GM18907 (cell line): Measurements from ENCODE around the gene GJB4.

Experiments
- ATAC-seq: cut with Tn5 transposase; IDR thresholded peaks from one replicate; pipeline ENCODE4 v1.9.1; 2021; ENCODE audit warnings: mild to moderate bottlenecking, moderate library complexity; ENCODE audit not compliant: unreplicated experiment

GJB4 gene

DNA sequence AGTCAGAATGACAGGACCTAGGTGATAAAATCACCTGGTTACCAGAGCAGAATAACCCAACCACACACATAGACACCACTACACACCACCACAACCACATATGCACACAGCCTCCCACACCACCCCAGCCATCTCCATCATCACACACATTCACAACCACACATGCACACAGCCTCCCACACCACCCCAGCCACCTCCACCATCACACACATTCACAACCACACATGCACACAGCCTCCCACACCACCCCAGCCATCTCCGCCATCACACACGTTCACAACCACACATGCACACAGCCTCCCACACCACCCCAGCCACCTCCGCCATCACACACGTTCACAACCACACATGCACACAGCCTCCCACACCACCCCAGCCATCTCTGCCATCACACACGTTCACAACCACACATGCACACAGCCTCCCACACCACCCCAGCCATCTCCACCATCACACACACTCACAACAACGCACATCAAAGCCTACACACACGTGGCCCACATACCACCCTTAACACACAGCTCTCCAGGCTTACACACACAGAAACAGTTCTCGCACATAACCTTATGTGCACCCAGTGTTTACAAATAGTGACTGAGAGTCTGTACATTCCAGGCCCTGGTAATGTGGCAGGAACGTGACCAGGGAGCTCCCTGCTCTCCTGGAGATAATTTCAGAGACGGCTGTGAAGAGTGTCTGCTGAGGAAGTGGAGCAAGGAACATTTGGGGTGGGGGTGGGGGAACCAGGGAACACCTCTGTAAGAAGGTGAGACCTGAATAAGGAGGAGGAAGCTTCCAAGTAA lies 18.2 kb downstream of the GJB4 start:
- no peak for ATAC-seq

DNA sequence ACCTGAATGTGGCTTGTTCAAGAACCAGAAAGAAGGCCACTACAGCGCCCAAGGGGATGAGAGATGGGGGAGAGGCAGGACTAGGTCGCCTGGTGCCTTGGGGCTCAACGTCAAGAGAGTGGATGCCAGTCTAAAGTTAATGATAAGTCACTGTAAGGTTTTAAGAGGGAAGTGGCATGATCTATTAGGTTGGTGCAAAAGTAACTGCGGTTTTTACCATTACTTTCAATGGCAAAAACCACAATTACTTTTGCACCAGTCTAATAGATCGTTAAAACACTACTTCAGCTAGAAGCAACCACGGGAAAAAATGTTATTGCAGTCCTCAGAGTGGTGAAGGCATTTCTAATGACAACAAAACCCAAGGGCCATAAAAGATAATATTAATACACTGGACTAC lies 18.8 kb downstream of the GJB4 start:
- no peak for ATAC-seq

DNA sequence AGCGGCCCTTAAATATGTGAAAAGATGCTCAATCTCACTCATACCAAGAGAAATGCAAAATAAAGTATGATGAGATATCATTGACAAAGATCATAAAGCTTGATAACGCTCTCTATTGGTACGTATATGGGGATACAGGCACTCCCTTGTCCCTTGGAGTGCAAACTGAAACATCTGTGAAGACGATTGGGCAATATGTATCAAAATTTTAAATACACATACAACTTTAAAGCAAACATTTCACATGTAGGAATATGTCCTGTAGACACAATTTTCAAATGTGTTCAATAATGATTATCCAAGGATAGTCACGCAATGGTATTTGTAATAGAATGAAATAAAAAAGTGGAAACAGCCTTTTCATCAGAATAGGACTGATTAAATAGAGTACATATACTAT lies 19.5 kb downstream of the GJB4 start:
- ATAC-seq: no peak

DNA sequence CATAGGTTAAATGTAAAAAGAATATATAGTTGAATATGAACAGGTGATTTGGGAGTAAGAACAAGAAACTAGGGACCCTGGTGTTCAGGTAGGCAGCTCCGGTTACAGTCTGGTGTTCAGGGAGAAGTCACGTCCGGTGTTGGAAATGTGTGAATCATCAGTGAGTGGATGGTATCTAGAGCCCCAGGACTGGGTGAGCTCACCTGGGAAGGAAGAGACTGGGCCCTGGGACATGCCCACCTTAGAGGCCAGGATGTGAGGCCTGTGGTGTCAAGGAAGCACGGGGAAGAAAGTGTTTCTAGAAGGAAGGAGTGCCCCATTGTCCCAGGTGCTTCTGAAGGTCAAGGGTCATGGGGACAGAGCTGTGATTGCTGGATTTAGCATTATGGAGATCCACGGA lies 20.0 kb downstream of the GJB4 start:
- ATAC-seq: no peak

DNA sequence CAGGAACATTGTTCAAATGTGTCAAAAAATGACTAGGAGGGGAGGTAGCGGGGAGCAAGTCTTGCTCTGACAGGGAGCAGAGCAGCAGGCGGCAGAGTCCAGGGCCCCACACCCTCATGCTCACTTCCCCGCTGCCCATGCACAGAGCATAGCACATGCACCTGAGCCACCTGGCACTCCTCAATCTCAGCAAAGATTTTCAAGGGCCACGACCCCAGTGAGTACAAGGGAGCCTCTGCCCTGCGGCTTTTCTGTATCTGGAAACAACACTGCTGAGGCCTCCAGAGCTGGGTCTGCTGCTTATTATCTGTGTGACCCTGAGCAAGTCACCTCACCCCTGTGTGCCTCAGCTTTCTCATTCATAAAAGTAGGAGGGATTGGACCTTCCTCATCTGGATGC lies 20.4 kb downstream of the GJB4 start:
- ATAC-seq: no peak

DNA sequence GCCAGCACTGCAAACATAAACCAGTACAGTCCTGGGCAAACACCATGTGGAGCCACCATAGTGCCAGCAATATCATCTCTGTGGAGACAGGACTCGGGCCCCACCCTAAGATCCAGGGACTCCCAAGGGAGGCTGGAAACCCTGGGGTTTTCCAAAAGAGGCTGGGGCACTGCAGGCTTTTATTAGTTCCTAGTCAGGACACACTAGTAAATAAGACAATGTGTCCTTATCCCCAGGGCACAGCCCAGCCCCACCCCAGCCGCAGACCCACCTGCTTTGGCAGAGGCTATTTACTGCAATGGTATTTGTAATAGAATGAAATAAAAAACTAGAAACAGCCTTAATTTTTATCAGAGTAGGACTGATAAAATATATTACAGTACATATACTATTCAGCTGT lies 21.0 kb downstream of the GJB4 start:
- no peak for ATAC-seq

DNA sequence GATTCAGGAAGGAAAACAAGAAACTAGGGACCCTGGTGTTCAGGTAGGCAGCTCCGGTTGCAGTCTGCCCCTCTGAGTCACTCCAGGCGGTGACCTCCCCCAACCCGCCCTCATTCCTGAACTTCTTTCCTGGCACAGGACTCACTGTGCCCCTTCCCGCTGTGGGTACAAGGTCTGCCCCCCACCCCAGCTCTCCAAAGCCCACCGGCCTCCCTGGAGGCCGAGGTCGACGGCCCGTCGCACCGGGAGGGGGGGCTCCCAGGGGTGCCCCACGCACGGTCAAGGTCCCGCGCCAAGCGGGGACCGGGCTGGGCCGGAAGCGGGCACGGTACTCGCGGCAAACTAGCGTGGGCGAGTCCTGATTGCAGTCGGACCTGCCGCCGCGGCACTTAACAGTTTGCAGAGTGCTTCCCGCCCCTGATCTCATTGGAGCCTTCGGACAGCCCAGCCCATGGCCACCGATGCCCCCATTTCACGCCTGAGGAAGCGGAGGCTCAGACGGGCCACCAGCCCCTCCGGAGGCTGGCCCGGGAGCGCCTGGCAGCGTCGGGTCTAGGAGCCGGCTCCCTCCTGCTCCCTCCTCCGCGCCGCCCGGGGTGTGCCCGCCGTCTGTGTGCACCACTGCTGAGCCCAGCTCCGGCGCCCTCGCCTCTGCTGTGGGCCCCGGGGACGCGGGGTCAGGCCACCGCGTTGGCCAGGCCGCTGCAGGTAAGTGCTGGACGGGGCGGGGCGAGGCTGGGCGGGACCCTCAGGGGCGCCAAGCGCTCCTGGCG lies 21.7 kb downstream of the GJB4 start, which contains the start of gene GJB3:
Gene GJB3, plus strand, starts transcription at position 144 of the 773 bp plus-strand sequence. CDS start 3,549 bp downstream, outside the sequence.
- no peak for ATAC-seq

DNA sequence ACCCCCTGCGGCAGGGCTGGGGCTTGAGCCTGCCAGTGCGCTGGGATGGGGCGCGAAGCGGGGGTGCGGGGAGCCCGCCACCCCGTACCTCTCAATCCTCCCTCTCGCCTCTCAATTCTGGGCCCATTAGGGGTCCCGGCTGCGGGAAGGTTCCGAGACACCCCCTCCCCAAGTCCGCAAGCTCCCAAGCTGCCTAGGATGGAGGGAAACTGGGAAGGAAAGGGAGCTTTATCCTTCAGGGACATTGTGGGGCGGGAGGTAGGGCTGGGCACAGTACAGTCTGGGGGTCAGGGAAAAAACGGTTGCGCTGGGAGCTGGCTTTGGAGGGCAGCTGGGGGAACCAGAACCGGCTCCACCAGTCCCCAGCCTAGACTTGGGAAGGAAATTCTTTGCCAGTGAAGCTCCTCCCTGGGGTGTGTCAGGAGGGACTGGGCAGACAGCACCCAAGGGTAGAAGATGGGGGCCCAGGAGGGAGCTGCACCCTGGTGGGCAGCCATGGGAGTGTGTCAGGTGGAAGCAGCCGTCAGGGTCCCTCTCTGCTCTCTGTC lies 22.4 kb downstream of the GJB4 start:
- ATAC-seq: no peak

DNA sequence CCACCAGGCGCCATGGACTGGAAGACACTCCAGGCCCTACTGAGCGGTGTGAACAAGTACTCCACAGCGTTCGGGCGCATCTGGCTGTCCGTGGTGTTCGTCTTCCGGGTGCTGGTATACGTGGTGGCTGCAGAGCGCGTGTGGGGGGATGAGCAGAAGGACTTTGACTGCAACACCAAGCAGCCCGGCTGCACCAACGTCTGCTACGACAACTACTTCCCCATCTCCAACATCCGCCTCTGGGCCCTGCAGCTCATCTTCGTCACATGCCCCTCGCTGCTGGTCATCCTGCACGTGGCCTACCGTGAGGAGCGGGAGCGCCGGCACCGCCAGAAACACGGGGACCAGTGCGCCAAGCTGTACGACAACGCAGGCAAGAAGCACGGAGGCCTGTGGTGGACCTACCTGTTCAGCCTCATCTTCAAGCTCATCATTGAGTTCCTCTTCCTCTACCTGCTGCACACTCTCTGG lies 25.2 kb downstream of the GJB4 start:
- ATAC-seq: no peak

DNA sequence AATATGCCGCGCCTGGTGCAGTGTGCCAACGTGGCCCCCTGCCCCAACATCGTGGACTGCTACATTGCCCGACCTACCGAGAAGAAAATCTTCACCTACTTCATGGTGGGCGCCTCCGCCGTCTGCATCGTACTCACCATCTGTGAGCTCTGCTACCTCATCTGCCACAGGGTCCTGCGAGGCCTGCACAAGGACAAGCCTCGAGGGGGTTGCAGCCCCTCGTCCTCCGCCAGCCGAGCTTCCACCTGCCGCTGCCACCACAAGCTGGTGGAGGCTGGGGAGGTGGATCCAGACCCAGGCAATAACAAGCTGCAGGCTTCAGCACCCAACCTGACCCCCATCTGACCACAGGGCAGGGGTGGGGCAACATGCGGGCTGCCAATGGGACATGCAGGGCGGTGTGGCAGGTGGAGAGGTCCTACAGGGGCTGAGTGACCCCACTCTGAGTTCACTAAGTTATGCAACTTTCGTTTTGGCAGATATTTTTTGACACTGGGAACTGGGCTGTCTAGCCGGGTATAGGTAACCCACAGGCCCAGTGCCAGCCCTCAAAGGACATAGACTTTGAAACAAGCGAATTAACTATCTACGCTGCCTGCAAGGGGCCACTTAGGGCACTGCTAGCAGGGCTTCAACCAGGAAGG lies 25.8 kb downstream of the GJB4 start:
- no peak for ATAC-seq

DNA sequence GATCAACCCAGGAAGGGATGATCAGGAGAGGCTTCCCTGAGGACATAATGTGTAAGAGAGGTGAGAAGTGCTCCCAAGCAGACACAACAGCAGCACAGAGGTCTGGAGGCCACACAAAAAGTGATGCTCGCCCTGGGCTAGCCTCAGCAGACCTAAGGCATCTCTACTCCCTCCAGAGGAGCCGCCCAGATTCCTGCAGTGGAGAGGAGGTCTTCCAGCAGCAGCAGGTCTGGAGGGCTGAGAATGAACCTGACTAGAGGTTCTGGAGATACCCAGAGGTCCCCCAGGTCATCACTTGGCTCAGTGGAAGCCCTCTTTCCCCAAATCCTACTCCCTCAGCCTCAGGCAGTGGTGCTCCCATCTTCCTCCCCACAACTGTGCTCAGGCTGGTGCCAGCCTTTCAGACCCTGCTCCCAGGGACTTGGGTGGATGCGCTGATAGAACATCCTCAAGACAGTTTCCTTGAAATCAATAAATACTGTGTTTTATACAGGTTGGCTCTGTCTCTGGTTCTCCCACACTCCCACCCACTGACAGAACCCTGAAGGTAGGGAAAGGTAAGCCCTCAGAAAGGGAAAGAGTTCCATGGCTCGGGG lies 26.4 kb downstream of the GJB4 start:
- ATAC-seq: no peak

DNA sequence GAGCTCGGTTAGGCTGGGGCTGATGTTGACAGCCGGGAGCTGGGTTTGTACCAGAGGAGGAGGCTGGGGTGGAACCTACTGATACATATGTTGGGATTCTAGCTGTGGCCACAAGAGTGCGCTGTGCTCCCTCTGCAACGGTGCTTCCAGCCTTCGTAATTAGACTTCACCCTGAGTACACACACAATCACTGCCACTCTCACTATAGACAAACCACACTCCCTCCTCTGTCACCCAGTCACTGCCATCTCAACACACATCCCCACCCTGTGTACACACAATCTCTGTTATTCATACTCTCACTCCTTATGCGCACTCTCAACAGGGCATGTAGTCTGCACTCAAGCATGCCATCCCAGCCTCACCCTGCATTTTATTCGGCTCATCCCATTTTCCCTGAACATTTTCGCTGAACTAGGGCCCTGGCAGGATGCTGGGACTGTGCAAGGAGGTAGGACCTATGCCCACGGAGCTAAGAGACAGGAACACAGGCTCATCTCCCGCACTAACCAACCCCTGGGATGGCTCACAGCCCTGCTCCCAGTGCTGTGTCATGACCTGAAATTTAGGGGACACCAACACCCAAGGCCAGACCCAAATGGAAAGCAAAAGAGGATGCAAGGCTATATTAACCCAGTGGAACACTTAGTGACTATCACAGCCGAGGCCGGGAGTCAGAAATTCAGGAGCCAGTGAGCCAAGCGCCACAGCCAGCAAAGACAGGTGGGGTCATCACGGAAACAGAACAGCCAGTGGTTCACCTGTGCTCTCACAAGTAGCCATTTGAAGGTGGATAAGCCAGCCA lies 27.2 kb downstream of the GJB4 start:
- no peak for ATAC-seq

DNA sequence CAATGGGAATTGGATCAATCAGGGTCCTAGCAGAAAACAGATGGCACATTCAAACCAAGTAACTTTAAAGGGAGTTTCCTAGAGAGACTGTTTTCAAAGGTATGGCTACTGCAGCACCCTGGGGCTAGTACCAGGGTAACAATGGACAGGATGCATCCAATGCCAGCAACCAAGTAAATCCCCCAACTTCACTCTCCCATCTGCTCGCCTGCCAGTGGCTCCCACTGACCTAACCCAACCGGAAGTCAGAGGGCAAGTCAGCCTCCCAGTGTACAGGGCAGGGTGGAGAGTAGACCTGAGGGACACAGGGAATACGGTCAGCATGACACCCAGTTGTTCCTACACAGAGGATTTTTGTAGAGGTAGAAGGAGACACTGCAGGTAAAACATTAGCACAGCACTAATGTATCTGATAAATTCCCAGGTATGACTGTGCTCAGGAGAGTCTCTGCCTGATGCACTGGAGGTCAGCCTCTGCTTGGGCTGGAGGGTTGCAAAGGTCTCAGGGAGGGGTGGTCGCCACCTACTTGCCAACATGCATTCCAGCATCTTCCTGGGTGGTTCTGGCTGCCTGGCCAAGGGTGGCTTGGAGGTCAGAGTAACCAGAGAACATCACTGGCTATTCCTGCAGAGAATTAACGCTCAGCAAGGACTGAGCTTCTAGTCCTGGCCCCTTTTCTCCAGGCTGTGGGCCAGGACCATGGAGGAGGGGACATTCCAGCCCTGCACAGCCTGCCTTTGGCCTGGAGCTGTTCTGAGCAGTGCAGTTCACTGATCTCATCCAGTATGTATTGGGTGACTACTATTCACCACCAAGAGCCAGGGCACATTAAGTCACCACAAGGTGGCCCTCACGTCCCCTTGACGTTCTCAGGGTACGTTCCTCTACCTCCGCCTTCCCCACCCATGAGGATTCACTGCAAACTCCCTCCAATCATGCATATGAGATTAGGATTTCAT lies 28.2 kb downstream of the GJB4 start:
- no peak for ATAC-seq

DNA sequence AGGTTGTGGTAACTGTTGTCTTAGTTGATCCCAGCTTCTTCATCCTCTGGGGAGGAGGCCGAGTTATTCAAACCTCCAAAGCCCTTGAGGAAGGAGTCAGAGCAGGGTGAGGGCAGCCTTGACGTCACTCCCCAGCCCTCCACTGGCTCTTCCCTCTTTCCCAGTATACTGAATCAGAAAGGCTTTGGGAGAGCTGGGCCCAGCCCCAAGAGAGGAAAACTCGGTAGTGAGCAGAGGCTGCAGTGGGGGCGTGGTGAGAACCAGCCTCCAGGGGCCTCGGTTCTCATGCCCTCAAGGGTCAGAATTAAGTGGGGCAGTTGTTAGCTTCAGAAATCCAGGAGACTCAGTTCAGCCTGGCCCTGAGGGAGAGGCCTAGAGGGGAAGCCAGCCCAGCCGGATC lies 31.4 kb downstream of the GJB4 start:
- ATAC-seq: no peak

DNA sequence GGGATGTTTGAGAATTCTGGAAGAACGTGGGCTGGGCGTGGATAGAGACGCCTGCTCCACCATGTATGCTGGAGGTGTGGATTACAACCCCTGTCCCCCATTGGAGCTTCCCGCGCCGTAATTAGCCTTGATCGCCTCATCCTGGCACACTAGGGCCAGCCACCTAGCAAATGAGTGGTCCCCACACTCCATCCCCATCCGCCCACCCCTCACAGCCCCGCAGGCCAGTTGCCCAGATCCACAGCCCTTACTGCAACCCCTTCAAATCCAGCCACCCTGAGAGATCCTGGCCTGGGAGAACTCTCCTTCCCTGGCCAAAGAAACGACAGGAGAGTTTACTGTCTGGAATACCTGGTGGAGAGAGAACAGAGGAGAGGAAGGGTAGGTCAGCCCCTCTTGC lies 32.9 kb downstream of the GJB4 start:
- no peak for ATAC-seq

DNA sequence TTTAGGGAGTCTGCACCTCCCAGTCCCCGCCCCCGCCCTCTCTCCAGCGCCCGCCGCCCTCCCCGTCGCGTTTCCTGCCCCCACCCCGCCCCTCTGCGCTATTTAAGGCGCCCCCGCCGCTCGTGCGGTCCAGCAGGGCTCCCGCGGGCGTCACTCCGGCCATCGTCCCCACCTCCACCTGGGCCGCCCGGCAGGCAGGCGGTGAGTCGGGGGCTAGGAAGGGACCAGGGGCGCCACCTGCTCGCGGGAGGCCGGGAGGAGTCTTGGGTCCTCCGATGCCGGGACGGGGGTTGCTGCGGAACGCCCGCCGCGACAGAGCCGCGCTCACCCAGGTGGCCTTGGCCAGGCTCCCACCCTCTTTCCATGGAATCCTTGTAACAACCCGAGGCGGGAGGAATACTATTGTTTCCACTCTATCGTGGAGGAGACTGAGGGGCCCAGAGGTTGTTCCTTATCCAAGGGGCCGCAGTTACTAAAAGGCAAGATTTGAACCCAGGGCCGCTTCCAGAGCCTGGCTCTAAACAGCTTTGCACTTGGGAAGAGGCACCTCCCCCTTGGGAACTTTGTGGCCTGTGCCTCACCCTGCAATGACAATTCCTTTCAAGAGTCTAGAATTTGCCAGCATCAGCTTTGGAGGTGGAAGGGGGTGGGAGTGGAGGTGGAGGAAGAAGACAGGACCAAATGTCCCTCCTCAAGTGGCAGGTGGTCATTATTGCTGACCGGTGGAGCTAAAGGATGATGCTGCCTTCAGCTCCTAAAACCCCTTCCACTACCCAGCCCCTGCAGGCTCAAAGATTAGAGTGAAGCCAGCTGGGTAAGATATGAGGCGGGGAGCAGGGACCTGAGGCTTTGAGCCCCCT lies 33.6 kb downstream of the GJB4 start, which contains the start of gene GJA4:
Gene GJA4, plus strand, starts transcription at position 132 of the 860 bp plus-strand sequence. CDS start 1,215 bp downstream, outside the sequence.
- ATAC-seq: no peak

DNA sequence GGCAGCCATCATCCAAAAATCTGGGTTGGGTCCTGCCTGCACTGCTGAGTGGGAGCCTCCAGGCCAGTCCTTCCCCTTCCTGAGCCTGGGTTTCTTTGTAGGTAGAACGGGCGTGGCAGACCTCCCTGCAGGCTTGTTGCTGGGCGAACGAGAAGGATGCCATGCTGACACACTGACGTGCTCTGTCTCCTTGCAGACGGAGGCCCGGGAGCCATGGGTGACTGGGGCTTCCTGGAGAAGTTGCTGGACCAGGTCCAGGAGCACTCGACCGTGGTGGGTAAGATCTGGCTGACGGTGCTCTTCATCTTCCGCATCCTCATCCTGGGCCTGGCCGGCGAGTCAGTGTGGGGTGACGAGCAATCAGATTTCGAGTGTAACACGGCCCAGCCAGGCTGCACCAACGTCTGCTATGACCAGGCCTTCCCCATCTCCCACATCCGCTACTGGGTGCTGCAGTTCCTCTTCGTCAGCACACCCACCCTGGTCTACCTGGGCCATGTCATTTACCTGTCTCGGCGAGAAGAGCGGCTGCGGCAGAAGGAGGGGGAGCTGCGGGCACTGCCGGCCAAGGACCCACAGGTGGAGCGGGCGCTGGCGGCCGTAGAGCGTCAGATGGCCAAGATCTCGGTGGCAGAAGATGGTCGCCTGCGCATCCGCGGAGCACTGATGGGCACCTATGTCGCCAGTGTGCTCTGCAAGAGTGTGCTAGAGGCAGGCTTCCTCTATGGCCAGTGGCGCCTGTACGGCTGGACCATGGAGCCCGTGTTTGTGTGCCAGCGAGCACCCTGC lies 34.7 kb downstream of the GJB4 start:
- ATAC-seq: no peak
